HG02840 (cell line): Measurements from ENCODE around the gene COL6A2.

Experiments
- ATAC-seq: cut with Tn5 transposase; IDR thresholded peaks from one replicate; pipeline ENCODE4 v1.9.1; 2021; ENCODE audit warnings: mild to moderate bottlenecking, moderate library complexity, moderate number of reproducible peaks; ENCODE audit not compliant: unreplicated experiment, low FRiP score

Gene COL6A2

DNA sequence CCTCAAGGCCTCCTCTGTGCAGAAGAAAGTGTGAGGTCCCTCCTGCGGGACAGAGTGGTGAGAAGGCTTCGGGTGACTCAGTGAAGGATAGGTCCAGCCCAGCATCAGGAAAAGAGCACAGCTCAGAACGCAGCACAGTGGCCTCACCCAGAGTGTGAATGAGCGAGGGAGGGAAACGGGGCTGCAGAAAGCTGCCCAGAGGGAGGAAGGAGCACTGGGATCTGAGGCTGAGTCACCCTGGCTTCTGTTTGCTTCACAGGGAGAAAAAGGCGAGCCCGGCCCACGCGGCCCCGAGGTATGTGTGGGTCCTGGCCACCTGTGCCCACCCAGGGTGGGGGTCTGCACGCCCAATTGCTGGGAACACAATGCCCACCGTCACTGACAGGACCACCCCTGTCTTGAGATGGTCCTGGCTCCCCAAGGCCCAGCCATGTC is 24.3 kb downstream of the COL6A2 start:
- no peak for ATAC-seq

DNA sequence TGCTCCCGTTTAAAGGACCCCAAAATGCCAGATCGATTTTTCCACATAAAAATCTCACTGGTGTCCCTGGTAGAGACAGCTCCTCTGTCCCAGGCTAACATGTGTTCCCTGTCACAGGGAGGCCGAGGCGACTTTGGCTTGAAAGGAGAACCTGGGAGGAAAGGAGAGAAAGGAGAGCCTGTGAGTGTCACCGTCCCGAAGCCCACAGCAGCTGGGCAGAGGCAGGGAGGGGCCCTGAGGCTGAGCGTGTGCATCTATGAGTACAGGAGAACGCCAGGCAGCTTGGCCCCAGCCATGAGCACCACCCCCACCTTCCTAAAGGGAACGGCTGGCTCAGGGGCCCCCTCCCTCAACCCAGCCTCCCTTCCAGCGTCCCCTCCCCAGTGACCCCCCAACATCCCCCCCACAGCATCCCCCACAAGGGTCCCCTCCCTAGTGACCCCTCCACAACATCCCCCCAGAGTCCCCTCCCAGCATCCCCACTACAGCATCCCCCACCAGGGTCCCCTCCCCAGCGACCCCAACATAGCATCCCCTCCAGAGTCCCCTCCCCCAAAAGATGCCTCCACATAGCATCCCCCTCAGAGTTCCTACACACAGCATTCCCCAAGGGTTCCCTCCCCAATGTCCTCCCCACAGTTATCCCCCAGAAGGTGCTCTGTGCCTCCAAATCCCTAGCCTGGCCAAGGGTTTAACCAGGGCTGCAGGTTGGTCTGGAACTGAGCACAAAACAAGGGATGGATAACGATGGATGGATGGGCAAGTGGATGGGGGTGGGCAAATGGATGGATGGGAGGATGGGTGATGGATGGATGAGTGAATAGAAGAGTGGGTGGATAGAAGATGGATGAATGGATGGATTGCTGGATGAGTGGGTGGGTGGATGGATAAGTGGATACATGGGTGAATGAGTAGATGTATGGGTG is 25.1 kb downstream of the COL6A2 start:
- ATAC-seq: no peak

DNA sequence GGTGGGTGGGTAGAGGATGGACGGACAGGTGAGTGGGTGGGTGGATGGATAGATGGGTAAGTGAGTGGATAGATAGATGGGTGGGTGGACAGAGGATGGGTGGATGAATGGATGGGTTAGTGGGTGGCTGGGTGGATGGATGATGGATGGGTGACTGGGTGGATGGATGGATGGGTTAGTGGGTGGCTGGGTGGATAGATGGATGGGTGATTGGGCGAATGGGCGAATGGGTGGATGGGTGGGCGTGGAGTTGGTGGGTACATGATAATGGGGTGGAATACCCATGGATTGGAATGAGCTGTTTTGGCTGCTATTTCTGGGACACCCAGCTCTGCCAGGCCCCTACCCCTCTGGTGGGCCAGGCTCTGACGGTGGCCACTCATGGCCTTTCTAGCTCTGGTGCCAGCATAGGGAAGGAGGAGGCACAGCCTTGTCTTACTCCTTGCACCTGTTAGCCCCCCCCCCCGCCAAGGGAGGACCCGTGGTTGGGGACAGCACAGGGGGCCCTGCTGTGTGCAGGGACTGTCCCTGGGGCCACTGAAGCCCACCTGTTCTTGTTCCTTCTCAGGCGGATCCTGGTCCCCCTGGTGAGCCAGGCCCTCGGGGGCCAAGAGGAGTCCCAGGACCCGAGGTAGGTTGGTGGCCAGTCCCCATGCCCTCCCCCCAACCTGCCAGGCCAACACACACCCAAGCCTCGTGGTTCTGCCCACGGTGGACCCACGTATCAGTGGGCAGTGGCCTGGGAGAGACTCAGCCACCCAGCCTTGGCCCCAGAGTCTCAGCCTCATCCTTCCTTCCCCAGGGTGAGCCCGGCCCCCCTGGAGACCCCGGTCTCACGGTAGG is 26.4 kb downstream of the COL6A2 start:
- no peak for ATAC-seq

DNA sequence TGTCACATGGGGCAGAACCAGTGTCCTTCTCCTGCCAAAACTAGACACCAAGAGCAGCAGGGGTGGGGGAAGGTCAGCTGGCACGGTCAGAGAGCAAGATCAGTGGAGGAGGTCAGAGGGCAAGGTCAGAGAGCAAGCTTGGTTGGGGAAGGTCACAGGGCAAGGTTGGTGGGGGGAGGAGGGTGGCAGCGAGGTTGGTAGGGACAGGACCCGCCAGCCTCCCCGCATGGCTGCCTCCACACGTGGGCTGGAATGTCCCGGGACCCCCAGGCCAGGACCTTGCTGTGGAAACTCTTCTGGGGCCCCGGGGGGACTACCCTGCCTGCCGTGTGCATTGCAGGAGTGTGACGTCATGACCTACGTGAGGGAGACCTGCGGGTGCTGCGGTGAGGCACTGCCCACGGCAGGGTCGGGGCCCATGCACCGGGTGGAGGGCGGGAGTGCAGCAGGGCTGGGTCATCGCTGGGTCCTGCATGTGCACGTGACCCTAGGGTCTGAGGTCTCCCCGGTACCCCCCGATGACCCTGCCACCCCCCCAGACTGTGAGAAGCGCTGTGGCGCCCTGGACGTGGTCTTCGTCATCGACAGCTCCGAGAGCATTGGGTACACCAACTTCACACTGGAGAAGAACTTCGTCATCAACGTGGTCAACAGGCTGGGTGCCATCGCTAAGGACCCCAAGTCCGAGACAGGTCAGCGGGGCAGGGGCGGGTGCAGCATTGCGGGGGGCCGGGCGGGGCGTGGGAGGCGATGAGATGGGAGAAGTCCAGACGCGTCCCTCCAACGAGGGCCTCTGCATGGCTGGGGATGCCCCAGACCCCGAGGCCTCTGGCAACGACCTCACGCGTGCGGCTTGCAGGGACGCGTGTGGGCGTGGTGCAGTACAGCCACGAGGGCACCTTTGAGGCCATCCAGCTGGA is 27.3 kb downstream of the COL6A2 start:
- ATAC-seq: no peak

DNA sequence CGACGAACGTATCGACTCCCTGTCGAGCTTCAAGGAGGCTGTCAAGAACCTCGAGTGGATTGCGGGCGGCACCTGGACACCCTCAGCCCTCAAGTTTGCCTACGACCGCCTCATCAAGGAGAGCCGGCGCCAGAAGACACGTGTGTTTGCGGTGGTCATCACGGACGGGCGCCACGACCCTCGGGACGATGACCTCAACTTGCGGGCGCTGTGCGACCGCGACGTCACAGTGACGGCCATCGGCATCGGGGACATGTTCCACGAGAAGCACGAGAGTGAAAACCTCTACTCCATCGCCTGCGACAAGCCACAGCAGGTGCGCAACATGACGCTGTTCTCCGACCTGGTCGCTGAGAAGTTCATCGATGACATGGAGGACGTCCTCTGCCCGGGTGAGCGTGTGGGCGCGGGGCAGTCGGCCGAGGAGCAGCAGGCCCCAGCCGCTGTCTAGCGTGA is 28.0 kb downstream of the COL6A2 start:
- no peak for ATAC-seq

DNA sequence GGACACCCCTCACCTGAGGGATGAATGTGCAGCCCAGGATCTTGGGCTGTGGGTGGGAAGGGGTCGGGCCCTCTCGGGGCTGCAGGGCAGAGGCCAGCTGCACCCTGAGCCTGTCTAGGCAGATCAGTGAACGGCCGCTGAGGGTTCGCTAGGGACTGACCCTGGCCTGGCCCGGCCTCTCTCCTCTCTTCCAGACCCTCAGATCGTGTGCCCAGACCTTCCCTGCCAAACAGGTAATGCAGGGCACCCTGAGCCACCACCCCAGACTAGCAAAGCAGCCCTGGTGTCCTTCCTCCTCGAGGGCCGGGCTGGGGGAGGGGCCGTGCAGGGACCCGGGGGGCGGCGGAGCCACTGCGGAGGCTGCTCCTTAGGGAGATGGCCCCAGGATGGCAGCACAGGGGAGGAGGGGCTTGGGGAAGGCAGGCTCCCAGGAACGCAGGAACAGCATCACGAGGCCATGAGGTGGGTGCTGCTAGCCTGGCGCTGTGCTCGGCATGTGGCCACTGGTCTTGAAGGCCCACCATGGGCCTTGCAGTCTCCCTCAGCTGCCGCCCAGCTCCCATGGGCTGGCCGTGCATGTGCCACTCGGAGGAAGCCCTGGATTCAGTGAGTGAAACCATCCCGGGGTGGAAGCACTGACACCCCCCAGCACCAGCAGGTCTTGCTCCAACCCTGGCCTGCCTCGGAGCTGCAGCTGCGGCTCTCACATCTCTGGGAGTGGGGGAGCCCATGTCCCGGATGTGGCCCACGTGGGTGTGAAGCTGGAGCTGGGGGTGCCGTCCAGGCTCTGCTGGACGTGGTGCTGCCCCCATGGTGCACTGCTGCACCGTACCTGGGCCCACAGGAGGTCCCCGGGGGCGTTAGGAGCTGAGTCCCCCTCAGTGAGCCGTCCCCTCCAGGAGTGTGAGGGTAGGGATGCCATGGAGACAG is 28.7 kb downstream of the COL6A2 start:
- ATAC-seq: no peak

DNA sequence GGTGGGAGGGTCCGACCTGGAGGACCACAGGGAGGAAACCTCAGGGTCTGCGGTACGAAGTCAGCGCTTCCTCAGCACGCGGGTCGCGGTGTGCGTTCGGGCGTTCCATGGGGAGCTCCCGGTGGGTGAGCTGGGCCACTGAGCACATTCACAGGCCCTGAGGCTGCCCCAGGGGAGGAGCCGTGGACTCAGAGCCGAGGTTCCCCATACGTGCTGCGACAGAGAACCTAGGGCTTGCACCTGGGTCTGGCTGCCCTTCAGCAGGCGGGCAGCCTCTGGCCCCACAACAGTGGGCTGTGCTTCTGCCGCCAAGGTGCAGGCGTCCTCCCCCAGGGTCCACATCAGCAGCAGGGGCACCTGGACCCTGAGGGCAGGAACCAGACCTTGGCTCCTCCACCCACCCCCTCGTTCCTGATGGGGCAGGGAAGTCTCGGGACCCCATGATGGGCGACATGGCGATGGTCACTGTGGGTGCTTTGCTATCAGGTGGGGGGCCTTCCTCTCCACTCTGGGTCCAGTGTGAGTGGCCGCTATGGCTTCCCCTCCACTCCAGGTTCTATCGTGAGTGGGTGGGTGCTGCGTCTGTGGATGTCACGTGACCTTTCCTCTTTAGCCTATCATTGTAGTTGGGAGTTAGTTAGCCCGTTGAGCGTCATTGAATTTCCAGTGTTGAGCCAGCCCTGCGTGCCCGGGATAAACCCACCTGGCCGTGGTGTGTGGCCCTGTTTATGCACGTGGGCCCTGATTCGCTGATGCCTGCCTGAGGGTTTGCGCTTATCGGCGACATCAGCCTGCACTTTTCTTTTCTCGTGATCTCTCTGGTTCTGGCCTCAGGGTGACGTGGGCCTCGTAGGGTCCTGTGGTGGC is 29.6 kb downstream of the COL6A2 start:
- no peak for ATAC-seq

DNA sequence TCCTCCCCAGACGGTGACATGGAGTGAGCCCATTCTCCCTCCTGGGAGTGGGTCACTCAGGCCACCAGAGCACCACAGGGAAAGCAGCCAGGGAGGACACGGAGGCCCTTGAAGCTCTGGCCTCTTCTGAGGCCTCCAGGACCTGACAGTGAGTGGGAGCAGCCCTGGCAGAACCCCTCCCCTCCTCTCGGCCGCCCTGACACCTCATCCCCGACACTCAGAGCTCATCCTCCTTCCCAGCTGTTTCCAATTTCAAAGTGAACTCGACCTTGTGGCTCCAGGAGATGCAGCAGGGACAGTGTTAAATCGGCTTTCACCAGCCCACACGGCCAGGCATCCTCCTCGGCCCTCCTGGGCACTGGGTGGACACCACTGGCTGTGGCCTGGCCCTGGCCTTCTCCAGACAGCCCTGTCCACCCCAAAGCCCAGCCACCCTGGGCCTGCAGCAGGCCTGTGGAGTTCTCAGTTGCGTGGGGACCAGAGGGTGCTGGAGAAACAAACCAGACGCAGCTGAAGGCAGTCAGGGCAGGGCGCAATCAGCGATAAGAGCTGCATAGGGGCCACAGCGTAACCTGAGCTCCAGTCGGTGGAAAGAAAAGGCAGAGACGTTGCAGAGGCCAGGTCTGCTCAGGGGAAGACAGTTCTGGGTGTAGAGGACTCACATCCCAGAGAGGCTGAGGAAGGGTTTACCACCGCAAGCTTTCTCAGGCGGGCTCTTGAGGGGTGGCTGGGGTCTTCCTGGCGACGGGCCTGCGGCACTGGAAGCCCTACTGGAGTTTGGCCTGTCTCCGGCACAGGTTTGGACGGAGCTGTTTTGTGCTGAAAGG is 30.4 kb downstream of the COL6A2 start:
- no peak for ATAC-seq

DNA sequence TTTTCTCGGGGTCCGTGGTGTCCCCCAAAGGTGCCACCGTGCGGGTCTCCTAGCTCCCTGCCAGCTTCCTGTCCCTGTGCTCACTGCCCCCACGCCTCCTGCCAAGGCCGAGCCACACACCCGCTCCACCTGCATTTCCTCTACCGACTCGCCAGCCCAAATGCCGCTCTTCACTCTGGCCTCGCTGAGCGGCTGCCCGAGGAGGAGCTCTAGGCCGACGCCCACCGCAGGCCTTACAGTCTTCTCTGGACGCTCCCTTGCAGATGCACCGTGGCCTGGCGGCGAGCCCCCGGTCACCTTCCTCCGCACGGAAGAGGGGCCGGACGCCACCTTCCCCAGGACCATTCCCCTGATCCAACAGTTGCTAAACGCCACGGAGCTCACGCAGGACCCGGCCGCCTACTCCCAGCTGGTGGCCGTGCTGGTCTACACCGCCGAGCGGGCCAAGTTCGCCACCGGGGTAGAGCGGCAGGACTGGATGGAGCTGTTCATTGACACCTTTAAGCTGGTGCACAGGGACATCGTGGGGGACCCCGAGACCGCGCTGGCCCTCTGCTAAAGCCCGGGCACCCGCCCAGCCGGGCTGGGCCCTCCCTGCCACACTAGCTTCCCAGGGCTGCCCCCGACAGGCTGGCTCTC is 31.1 kb downstream of the COL6A2 start:
- no peak for ATAC-seq

DNA sequence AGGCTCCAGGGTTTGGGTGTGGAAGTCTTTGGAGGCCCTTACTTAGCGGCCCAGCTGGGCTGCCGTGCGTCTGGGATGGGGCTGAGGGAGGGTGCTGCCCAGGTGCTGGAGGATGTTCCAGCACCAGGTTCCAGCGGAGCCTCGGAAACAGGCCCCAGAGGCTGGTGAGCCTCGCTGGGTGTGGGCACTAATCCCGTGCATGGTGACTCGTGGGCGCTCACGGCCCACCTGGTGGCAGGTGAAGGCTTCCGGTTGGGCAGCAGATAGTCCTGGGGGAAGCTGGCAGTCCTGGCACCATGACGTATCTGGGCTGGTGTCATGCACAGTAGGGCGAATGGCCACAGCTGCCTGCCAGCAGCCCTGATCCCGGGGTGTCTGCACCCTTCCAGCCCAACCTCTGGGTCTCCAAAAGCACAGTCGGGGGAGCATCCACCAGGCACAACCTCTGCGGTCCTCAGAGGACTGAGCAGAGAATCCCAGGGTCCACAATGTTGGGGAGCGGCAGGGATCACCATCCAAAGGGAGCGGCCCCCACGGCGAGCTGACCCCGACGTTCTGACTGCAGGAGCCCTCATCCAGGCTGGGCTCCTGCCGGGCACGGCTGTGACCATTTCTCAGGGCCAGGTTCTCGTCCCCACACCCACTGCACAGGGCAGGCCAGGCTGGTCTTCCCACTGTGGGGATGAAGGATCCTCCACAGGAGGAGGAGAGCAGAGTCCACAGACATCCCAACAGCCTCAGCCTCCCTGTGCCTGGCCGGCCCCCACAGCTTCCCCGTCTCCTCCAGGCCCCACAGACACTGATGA is 32.1 kb downstream of the COL6A2 start:
- no peak for ATAC-seq

DNA sequence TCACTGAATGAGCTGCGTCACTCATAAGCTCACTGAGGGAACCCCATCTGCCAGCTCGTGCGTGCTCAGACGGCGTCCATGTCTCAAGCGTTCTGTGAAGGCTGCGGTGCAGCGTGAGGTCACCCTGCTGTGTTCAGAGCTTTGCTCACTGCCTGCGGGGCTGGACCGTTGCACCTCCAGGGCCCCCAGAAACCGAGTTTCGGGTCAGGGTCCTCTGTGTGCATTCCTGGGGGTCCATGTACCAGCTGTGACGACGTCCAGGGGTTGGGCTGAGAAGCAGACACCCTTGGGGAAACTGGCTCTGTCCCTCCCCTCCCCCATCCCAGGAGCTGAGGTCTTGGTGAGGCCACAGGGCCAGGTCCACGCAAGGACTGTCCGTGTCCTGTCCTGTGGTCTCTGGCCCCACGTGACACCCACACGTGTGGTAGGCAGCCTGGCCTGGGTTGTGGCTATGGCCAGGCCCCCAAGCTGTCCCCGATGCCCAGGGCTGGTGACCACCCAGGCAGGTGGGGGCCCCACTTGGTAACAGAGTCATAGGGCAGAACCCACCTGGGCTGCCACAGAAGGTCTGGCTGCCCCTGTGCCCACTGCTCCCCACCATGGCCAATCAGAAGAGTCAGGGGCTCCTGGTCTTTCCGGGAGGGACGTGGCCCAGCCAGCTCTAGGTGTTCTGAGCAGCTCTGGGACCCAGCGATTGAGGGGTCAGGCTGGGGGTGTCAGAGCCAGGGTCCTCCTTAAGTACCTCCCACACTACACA is 33.1 kb downstream of the COL6A2 start:
- ATAC-seq: no peak

DNA sequence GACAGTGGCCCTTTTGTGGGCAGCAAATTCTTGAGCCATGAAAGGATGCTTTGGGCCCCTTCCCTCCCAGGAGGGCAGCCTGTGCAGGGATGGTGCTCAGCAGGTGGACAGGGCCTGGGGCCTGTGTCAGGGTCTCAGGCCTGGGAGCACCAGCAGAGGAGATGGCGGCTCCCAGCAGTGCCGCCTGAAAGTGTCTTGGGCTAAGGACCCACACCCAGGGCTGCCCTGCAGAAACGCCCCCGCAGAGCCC is 33.6 kb downstream of the COL6A2 start:
- no peak for ATAC-seq

DNA sequence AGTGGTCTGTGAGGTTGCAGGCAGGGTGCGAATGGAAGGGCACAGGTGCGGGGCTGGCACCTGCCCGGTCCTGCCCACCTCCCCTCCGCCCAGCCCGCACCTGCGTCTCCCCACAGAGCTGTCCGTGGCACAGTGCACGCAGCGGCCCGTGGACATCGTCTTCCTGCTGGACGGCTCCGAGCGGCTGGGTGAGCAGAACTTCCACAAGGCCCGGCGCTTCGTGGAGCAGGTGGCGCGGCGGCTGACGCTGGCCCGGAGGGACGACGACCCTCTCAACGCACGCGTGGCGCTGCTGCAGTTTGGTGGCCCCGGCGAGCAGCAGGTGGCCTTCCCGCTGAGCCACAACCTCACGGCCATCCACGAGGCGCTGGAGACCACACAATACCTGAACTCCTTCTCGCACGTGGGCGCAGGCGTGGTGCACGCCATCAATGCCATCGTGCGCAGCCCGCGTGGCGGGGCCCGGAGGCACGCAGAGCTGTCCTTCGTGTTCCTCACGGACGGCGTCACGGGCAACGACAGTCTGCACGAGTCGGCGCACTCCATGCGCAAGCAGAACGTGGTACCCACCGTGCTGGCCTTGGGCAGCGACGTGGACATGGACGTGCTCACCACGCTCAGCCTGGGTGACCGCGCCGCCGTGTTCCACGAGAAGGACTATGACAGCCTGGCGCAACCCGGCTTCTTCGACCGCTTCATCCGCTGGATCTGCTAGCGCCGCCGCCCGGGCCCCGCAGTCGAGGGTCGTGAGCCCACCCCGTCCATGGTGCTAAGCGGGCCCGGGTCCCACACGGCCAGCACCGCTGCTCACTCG is 34.1 kb downstream of the COL6A2 start:
- no peak for ATAC-seq

DNA sequence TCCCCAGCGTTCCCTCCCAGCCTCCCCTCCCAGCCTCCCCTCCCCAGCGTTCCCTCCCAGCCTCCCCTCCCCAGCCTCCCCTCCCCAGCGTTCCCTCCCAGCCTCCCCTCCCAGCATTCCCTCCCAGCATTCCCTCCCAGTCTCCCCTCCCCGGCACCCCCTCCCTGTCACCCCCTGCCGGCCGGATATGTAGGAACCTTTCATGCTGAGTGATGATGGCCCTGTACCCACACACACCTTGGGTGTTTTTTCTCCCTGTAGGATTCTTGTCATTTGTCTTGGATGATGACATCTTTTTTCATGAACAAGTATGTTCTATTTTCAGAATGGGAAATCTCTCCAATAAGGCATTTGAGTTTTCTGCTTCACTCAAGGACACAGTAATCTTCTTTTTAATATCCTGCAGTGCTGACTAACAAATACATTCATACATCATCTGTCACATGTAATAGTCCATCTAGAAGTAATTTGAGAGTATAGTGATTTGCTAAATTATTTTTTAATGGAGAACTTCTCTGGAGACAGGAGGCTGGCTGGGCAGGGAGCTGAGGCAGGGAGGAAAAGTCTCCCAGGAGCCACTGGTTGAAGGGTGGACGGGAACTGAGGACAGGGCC is 38.0 kb downstream of the COL6A2 start:
- ATAC-seq: no peak
